ENCODE results near the gene NOSIP.

Gene NOSIP

DNA sequence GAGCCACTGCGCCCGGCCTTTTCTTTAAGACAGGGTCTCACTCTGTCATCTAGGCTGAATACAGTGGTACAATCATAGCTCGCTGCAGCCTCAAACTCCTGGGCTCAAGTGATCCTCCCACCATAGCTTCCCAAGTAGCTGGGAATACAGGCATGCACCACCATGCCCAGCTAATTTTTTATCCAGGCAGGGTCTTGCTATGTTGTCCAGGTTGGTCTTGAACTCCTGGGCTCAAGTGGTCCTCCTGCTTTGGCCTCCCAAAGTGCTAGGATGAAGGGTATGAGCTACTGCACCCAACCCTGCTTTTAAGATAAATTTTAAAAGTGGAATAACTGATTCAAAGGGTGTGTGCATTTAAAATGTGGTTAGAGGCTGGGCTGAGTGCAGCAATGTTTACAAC, 14.1 kb downstream of the NOSIP start:
- no peak overlapping the region for H3K4me3 ChIP-seq (ENCODE audit: control insufficient read depth, low read depth, low read length)
- TF ChIP-seq, protein P1, sequence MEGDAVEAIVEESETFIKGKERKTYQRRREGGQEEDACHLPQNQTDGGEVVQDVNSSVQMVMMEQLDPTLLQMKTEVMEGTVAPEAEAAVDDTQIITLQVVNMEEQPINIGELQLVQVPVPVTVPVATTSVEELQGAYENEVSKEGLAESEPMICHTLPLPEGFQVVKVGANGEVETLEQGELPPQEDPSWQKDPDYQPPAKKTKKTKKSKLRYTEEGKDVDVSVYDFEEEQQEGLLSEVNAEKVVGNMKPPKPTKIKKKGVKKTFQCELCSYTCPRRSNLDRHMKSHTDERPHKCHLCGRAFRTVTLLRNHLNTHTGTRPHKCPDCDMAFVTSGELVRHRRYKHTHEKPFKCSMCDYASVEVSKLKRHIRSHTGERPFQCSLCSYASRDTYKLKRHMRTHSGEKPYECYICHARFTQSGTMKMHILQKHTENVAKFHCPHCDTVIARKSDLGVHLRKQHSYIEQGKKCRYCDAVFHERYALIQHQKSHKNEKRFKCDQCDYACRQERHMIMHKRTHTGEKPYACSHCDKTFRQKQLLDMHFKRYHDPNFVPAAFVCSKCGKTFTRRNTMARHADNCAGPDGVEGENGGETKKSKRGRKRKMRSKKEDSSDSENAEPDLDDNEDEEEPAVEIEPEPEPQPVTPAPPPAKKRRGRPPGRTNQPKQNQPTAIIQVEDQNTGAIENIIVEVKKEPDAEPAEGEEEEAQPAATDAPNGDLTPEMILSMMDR (IDR thresholded peaks at IDR 0.05; ENCODE audit: control insufficient read depth, insufficient read depth, low read depth, low read length, missing control alignments) = no peak
- no peak for DNase-seq (ENCODE audit: low read depth)

DNA sequence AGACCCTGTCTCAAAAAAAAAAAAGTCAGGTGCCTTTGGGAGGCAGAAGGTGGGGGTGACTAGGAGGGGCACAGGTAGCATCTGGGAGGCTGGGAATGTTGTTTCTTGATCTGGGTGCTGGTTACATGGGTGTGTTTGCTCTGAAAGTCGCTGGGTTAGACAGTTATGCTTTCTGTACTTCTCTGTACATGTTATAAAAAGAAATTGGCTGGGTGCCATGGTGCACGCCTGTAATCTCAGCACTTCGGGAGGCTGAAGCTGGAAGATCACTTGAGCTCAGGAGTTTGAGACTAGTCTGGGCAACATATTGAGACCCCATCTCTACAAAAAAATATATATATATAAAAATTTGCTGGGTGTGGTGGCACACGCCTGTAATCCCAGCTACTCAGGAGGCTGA, 15.1 kb downstream of the NOSIP start:
- no peak for DNase-seq (ENCODE audit: low read depth)
- H3K4me3 ChIP-seq (ENCODE audit: control insufficient read depth, low read depth, low read length) = no peak overlapping the region
- TF ChIP-seq, protein P1 (IDR thresholded peaks at IDR 0.05; ENCODE audit: control insufficient read depth, insufficient read depth, low read depth, low read length, missing control alignments) = no peak

DNA sequence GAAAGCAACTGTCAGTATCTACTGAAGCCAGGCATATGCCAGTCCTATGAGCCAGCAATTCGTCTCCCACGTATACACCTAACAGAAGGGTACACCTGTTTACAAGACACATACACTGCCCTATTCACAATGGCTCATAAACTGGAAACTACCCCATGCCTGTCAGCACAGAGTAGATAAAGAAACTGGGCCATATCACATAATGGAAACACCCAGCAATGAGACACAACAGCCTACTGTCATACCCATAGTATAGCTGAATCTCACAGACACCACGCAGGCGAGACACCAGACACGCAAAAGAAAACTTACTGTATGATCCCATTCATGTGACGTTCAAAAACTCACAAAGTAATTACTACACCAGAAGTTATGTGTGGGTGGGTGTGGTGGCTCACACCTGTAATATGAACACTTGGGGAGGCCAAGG, 15.7 kb downstream of the NOSIP start:
- no peak for DNase-seq (ENCODE audit: low read depth)
- TF ChIP-seq, protein P1 (IDR thresholded peaks at IDR 0.05; ENCODE audit: control insufficient read depth, insufficient read depth, low read depth, low read length, missing control alignments) = no peak
- H3K4me3 ChIP-seq (ENCODE audit: control insufficient read depth, low read depth, low read length) = no peak overlapping the region

DNA sequence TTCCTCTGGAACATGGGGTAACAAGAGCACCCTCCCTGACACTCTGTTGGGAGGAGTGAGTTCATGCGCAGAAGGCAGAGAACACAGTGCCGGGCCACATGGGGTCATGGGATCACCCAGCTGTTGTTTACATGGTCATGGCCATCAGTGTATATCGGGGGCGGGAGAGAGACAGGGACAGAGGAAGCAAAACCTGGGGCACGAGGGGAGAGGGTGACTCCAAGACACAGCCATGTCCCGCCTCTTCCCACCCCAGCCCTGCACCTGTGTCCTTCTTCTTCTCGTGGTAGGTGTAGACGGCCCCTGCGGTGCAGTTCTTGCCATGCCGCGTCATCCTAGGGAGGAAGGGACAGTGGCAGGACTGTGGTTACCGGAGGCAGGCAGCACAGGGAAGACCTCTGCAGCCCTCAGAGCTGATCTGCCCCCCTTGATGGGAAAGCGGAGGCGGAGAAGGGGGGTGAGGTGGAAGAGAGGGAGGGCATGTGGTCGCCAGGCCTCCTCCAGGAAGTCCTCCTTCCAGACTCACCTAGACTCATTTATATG, 19.9 kb downstream of the NOSIP start:
- H3K4me3 ChIP-seq (ENCODE audit: control insufficient read depth, low read depth, low read length) = no peak overlapping the region
- no peak for DNase-seq (ENCODE audit: low read depth)
- TF ChIP-seq, protein P1 (IDR thresholded peaks at IDR 0.05; ENCODE audit: control insufficient read depth, insufficient read depth, low read depth, low read length, missing control alignments) = no peak

DNA sequence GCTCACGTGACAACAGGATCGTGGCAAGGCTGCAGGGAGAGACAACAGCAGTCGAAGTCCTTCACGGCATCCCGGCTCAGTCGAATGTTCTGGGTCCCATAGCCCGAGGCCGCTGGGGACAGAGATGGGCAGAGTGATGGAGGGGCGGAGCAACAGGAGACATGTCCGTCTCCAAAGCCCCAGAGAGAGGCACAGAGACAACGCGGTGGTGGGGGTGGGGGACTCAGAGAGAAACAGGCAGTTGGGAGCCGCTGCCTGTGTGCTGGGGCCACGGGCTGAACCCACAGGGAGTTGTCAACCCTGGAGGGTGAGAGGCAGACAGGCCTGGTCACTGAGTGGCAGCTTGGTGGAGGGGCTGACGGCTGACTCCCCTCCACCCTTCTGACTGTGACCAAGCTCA, 20.4 kb downstream of the NOSIP start:
- no peak for DNase-seq (ENCODE audit: low read depth)
- TF ChIP-seq, protein P1 (IDR thresholded peaks at IDR 0.05; ENCODE audit: control insufficient read depth, insufficient read depth, low read depth, low read length, missing control alignments) = no peak
- H3K4me3 ChIP-seq (ENCODE audit: control insufficient read depth, low read depth, low read length) = no peak overlapping the region

DNA sequence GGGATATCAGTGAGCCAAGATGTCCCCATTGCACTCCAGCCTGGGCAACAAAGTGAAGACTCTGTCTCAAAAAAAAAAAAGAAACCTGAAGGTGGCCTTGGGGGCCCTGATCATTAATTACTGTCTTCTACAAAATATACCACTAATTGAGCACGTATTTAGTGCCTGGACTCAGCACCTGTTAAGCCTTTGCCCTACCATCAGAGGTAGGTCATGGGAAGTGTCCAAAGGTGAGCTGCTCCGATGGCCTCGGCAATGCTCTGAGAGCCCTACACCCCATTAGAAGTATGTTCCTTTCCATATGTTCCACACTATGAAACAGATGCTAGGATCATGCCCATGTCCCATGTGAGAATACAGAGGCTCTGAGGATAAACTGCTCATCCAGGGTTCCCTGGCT, 20.9 kb downstream of the NOSIP start:
- TF ChIP-seq, protein P1 (IDR thresholded peaks at IDR 0.05; ENCODE audit: control insufficient read depth, insufficient read depth, low read depth, low read length, missing control alignments) = no peak
- no peak overlapping the region for H3K4me3 ChIP-seq (ENCODE audit: control insufficient read depth, low read depth, low read length)
- no peak for DNase-seq (ENCODE audit: low read depth)

DNA sequence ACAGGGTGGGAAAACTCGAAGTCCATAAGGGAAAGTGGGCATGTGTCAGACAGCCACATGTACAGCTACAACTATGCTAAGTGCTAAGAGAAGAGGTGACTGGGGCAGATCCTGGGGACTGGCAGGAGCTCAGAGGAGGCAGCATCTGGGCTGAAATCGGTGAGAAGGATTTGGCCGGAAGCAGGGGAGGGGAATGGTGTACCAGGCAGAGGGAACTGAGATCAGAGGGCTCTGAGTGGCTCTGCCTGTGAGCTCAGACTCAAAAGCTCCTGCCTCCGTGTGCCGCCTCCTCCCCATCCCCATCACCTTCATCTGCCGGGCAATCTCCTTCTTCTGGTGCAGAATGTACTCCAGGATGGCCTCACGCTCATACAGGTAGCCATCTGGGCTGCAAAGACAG, 21.8 kb downstream of the NOSIP start:
- no peak for DNase-seq (ENCODE audit: low read depth)
- TF ChIP-seq, protein P1 (IDR thresholded peaks at IDR 0.05; ENCODE audit: control insufficient read depth, insufficient read depth, low read depth, low read length, missing control alignments) = no peak
- H3K4me3 ChIP-seq (ENCODE audit: control insufficient read depth, low read depth, low read length) = no peak overlapping the region
